ENCODE results near the gene TMEM256.
A peak's percentile ranks its signal among the peaks of the same experiment; 100 is the strongest.

The TMEM256 gene

DNA sequence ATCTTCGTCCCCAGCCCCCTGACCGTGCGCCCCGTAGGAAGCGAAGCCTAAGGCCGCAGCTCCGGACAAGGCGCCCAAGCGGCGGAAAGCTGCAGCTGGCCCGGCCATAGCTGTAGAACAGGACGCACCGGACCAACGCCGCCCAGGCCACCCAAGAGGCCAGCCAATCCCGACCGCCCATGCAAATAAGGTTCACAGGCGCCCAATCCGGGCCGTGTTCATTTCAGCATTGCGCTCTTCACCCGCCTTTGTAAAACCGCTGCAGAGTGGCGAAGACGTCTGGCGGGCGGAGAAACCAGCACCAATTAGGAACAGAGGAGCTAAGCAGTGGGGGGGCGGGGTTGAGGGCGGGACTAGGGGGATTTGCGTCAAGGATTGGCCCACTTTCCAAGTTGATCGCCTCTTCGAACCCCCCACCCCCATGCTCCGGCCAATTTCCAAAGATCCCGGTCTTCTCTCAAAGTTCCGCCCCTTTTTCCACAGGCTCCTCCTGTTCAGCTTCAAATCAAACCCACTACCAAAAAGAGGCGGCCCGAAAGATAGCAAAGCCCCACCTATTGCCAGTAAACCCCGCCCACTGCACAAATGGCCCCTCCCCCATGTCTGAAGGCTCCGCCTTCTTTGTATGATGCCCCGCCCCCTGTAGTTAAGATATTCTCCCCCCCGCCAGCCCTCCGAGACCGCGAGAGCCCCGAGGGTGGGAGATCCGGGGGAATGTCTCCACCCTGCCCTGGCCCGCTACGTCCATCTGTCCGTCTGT lies at the start of gene TMEM256:
TSS of gene TMEM256 (minus strand) at position 121 of the 760 bp plus-strand sequence. CDS start at position 108, 13 bp downstream.
- TF ChIP-seq ZFP3 (CRISPR knock-in tag; IDR thresholded peaks at IDR 0.05) (no peak), ESRRG (CRISPR knock-in tag; IDR thresholded peaks at IDR 0.05) (no peak), TOX (CRISPR knock-in tag; IDR thresholded peaks at IDR 0.05; ENCODE audit: borderline replicate concordance) (no peak), ISL1 (CRISPR knock-in tag; IDR thresholded peaks at IDR 0.05) (no peak), TSHZ2 (CRISPR knock-in tag; IDR thresholded peaks at IDR 0.05) (no peak), RARB (CRISPR knock-in tag; IDR thresholded peaks at IDR 0.05) (no peak)

GRCh38 chr17:7448461-7448860 lies 44.6 kb upstream of the TMEM256 start:
- TF ChIP-seq, protein P1, sequence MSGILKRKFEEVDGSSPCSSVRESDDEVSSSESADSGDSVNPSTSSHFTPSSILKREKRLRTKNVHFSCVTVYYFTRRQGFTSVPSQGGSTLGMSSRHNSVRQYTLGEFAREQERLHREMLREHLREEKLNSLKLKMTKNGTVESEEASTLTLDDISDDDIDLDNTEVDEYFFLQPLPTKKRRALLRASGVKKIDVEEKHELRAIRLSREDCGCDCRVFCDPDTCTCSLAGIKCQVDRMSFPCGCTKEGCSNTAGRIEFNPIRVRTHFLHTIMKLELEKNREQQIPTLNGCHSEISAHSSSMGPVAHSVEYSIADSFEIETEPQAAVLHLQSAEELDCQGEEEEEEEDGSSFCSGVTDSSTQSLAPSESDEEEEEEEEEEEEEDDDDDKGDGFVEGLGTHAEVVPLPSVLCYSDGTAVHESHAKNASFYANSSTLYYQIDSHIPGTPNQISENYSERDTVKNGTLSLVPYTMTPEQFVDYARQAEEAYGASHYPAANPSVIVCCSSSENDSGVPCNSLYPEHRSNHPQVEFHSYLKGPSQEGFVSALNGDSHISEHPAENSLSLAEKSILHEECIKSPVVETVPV (CRISPR knock-in tag; IDR thresholded peaks at IDR 0.05) = no peak
- TF ChIP-seq ZC3H10 (CRISPR knock-in tag; IDR thresholded peaks at IDR 0.05) (no peak), ZFP30 (CRISPR knock-in tag; IDR thresholded peaks at IDR 0.05) (no peak), PPARA (CRISPR knock-in tag; IDR thresholded peaks at IDR 0.05; ENCODE audit: borderline replicate concordance) (no peak), TOX (CRISPR knock-in tag; IDR thresholded peaks at IDR 0.05; ENCODE audit: borderline replicate concordance) (no peak), TSHZ2 (CRISPR knock-in tag; IDR thresholded peaks at IDR 0.05) (no peak)
- ATAC-seq = no peak

More for the DNA sequence above, at the start of gene TMEM256:
- ATAC-seq = peak; percentile 96

DNA sequence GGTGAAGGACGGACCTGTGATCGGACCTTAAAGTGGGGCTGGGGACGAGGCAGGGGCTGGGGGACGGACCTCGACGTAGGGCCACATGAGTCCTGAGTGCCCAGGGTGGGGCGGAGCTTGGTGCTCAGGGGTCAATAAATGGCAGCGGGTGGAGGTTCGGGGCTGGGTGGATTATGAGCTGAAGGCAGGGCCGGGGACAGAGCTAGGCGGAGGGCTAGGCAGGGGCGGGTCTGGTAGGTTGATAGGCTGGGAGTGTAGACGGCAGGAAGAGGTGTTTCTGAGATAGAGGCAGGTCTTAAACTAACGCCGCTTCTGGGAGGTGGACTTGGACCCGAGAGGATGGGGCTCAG lies 41.7 kb upstream of the TMEM256 start:
- ATAC-seq = peak; percentile 61

More for the DNA sequence above, 41.7 kb upstream of the TMEM256 start:
- TF ChIP-seq, protein P2, sequence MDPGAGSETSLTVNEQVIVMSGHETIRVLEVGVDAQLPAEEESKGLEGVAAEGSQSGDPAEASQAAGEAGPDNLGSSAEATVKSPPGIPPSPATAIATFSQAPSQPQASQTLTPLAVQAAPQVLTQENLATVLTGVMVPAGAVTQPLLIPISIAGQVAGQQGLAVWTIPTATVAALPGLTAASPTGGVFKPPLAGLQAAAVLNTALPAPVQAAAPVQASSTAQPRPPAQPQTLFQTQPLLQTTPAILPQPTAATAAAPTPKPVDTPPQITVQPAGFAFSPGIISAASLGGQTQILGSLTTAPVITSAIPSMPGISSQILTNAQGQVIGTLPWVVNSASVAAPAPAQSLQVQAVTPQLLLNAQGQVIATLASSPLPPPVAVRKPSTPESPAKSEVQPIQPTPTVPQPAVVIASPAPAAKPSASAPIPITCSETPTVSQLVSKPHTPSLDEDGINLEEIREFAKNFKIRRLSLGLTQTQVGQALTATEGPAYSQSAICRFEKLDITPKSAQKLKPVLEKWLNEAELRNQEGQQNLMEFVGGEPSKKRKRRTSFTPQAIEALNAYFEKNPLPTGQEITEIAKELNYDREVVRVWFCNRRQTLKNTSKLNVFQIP (CRISPR knock-in tag; IDR thresholded peaks at IDR 0.05; ENCODE audit: borderline replicate concordance, low read depth) = no peak
- TF ChIP-seq OSR1 (CRISPR knock-in tag; IDR thresholded peaks at IDR 0.05) (no peak), ZC3H10 (CRISPR knock-in tag; IDR thresholded peaks at IDR 0.05) (no peak), CSDC2 (CRISPR knock-in tag; IDR thresholded peaks at IDR 0.05) (no peak), ZFP30 (CRISPR knock-in tag; IDR thresholded peaks at IDR 0.05) (no peak), GLIS3 (CRISPR knock-in tag; IDR thresholded peaks at IDR 0.05) (no peak), ZFP3 (CRISPR knock-in tag; IDR thresholded peaks at IDR 0.05) (no peak), ARNTL (CRISPR knock-in tag; IDR thresholded peaks at IDR 0.05; ENCODE audit: borderline replicate concordance, low read depth) (no peak), PPARA (CRISPR knock-in tag; IDR thresholded peaks at IDR 0.05; ENCODE audit: borderline replicate concordance) (no peak), TSHZ2 (CRISPR knock-in tag; IDR thresholded peaks at IDR 0.05) (no peak)
- TF ChIP-seq, protein P3, sequence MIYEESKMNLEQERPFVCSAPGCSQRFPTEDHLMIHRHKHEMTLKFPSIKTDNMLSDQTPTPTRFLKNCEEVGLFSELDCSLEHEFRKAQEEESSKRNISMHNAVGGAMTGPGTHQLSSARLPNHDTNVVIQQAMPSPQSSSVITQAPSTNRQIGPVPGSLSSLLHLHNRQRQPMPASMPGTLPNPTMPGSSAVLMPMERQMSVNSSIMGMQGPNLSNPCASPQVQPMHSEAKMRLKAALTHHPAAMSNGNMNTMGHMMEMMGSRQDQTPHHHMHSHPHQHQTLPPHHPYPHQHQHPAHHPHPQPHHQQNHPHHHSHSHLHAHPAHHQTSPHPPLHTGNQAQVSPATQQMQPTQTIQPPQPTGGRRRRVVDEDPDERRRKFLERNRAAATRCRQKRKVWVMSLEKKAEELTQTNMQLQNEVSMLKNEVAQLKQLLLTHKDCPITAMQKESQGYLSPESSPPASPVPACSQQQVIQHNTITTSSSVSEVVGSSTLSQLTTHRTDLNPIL (CRISPR knock-in tag; IDR thresholded peaks at IDR 0.05; ENCODE audit: low read depth) = no peak
